Uterus (tissue), 4 donors: ENCODE results near the gene SYNGR1. TPM values are rescaled to one million over a fixed set of nuclear protein-coding genes. Genes with fewer than 3 reads are reported as not detected.
"Not testable (repeated sequence)": the region's sequence is repeated elsewhere in the genome, so short reads cannot be mapped to it uniquely, and the experiment has no call there.

Source experiments
- DNase-seq, 2 donors: peaks; one replicate each; pipeline ENCODE4 v3.0.0-alpha.2; 2019 to 2020
- H3K27ac ChIP-seq, 2 donors: fragments of 200-600 bp; sonication (generic); 1 replicate in 1 of 2; 2 replicates in 1 of 2; pipeline ENCODE4 v1.5.1; 2016 to 2018
- H3K27me3 ChIP-seq, 2 donors: fragments of 200-600 bp; sonication (generic); one replicate each; pipeline ENCODE4 v1.5.1; 2018 to 2019; ENCODE audit warnings: control low read depth in 1 of 2
- H3K36me3 ChIP-seq, 2 donors: fragments of 200-600 bp; sonication (generic); one replicate each; pipeline ENCODE4 v1.5.1; 2019; ENCODE audit warnings: control low read depth in 1 of 2
- H3K4me1 ChIP-seq, 2 donors: fragments of 200-600 bp; sonication (generic); one replicate each; pipeline ENCODE4 v1.5.1; 2018 to 2019; ENCODE audit warnings: control low read depth in 1 of 2
- H3K4me3 ChIP-seq, 2 donors: fragments of 200-600 bp; sonication (generic); 1 replicate in 1 of 2; 2 replicates in 1 of 2; pipeline ENCODE4 v1.5.1; 2018 to 2019; ENCODE audit warnings: mild to moderate bottlenecking in 1 of 2
- H3K9me3 ChIP-seq, 2 donors: fragments of 200-600 bp; sonication (generic); one replicate each; pipeline ENCODE4 v1.5.1; 2019; ENCODE audit warnings: control low read depth in 1 of 2
- CTCF ChIP-seq, 4 experiments: fragments of 200-600 bp in 2 of 4; fragments of 450-650 bp in 2 of 4; sonication (generic) in 2 of 4; IDR thresholded peaks; one replicate each; pipeline ENCODE4 v1.5.1; 2016 to 2019; ENCODE audit warnings: antibody characterized with exemption in 4 of 4, mild to moderate bottlenecking in 2 of 4, moderate library complexity in 1 of 4
- POLR2A ChIP-seq, 2 donors: fragments of 450-650 bp; IDR thresholded peaks; one replicate each; pipeline ENCODE4 v1.6.1; 2016; ENCODE audit warnings: antibody characterized with exemption in 2 of 2, mild to moderate bottlenecking in 1 of 2, moderate library complexity in 1 of 2
- intact Hi-C: fragments of 100-400 bp; cut with DNase I; formaldehyde crosslinking; loops from one replicate; pipeline ENCODE4 v1.15.1; 2023; ENCODE audit warnings: low total_unique reads
- total RNA-seq, 4 donors: library from RNA; depleted of rRNA in 3 of 4; stranded (reverse); fragments of >200 nt in 3 of 4; gene quantifications; one replicate each; pipeline versions ENCODE4 v1.1.0 to v1.2.4, GENCODE V29; 2014 to 2023
- donor health status: DM: yes; HTN: yes; CAD: no.

The SYNGR1 gene
- total RNA-seq, 4 donors from 2014 or later, result 12.9 to 57.9 (median 35.4) TPM

GRCh38 chr22:39358197-39358596, 8.4 kb downstream of the SYNGR1 start:
- intact Hi-C loops, H3K4me3 ChIP-seq, H3K27ac ChIP-seq, H3K36me3 ChIP-seq, H3K27me3 ChIP-seq, H3K4me1 ChIP-seq, H3K9me3 ChIP-seq, DNase-seq: not testable (repeated sequence)

GRCh38 chr22:39359659-39360195, 9.9 kb downstream of the SYNGR1 start:
- Histone ChIP-seq H3K27ac (no peak overlapping the region), H3K36me3 (no peaks in the 10 kb centered on the region), H3K4me1 (peaks cover 0 to 10% of the 10 kb centered on the region in 2 donors), H3K4me3 (no peak overlapping the region), H3K27me3 (no peaks in the 10 kb centered on the region), H3K9me3 (no peaks in the 10 kb centered on the region)
- TF ChIP-seq POLR2A (IDR thresholded peaks at IDR 0.05) (no peak), CTCF (IDR thresholded peaks at IDR 0.05) (no peak)
- intact Hi-C loops, result no loop called here
- DNase-seq, result no peak

- TF ChIP-seq POLR2A (IDR thresholded peaks at IDR 0.05), result no peak
- no peaks in the 10 kb centered on the region for H3K36me3 ChIP-seq
- no peak overlapping the region for H3K27ac ChIP-seq
- H3K9me3 ChIP-seq, result no peaks in the 10 kb centered on the region
- H3K4me3 ChIP-seq, result no peak overlapping the region
- intact Hi-C loops, result no loop called here
- H3K4me1 ChIP-seq, result peaks cover 0 to 10% of the 10 kb centered on the region in 2 donors
- DNase-seq, result no peak
- no peaks in the 10 kb centered on the region for H3K27me3 ChIP-seq
Measured at GRCh38 chr22:39360242-39360641, 10.5 kb downstream of the SYNGR1 start.

GRCh38 chr22:39360674-39361413, 11.1 kb downstream of the SYNGR1 start:
- no peaks in the 10 kb centered on the region for H3K36me3 ChIP-seq
- H3K27ac ChIP-seq, result no peak overlapping the region
- DNase-seq, result no peak
- H3K9me3 ChIP-seq, result no peaks in the 10 kb centered on the region
- no peak overlapping the region for H3K4me3 ChIP-seq
- peaks cover 0 to 10% of the 10 kb centered on the region in 2 donors for H3K4me1 ChIP-seq
- intact Hi-C loops, result no loop called here
- no peaks in the 10 kb centered on the region for H3K27me3 ChIP-seq
- TF ChIP-seq CTCF (IDR thresholded peaks at IDR 0.05) (no peak), POLR2A (IDR thresholded peaks at IDR 0.05) (no peak)

GRCh38 chr22:39361496-39361895, 11.7 kb downstream of the SYNGR1 start:
- no peak for DNase-seq
- H3K9me3 ChIP-seq, result no peaks in the 10 kb centered on the region
- no peak overlapping the region for H3K27ac ChIP-seq
- H3K4me3 ChIP-seq, result no peak overlapping the region
- intact Hi-C loops, result no loop called here
- H3K27me3 ChIP-seq, result no peaks in the 10 kb centered on the region
- no peaks in the 10 kb centered on the region for H3K36me3 ChIP-seq
- H3K4me1 ChIP-seq, result peaks cover 0 to 10% of the 10 kb centered on the region in 2 donors
- TF ChIP-seq POLR2A (IDR thresholded peaks at IDR 0.05) (no peak), CTCF (IDR thresholded peaks at IDR 0.05) (no peak)

GRCh38 chr22:39362271-39362670, 12.5 kb downstream of the SYNGR1 start:
- Histone ChIP-seq H3K9me3 (no peaks in the 10 kb centered on the region), H3K4me1 (peaks cover 0 to 10% of the 10 kb centered on the region in 2 donors), H3K27me3 (no peaks in the 10 kb centered on the region), H3K4me3 (no peak overlapping the region), H3K36me3 (no peaks in the 10 kb centered on the region), H3K27ac (no peak overlapping the region)
- intact Hi-C loops, result no loop called here
- DNase-seq, result no peak
- no peak for TF ChIP-seq POLR2A (IDR thresholded peaks at IDR 0.05)
